Vagina (tissue), 2 donors: Measurements from ENCODE around the gene ETS1. TPM values are rescaled to one million over a fixed set of nuclear protein-coding genes. Genes with fewer than 3 reads are reported as not detected.
"Not testable (repeated sequence)": the region's sequence is repeated elsewhere in the genome, so short reads cannot be mapped to it uniquely, and the experiment has no call there.

Experiments
- DNase-seq, 2 donors: peaks; one replicate each; pipeline ENCODE4 v3.0.0-alpha.2; 2017; ENCODE audit errors: extremely low spot score in 2 of 2
- H3K27ac ChIP-seq: fragments of 200-600 bp; sonication (generic); one replicate; pipeline ENCODE4 v1.5.1; 2019
- H3K27me3 ChIP-seq: fragments of 200-600 bp; sonication (generic); one replicate; pipeline ENCODE4 v1.5.1; 2019
- H3K36me3 ChIP-seq, 2 donors: fragments of 200-600 bp; sonication (generic); one replicate each; pipeline ENCODE4 v1.5.1; 2017 to 2019
- H3K4me1 ChIP-seq: fragments of 200-600 bp; sonication (generic); one replicate; pipeline ENCODE4 v1.5.1; 2019
- H3K4me3 ChIP-seq, 2 donors: fragments of 200-600 bp; sonication (generic); 1 replicate in 1 of 2; 2 replicates in 1 of 2; pipeline ENCODE4 v1.5.1; 2016 to 2019
- H3K9me3 ChIP-seq: fragments of 200-600 bp; sonication (generic); one replicate; pipeline ENCODE4 v1.5.1; 2019
- CTCF ChIP-seq, 3 experiments: fragments of 450-650 bp in 2 of 3; fragments of 200-600 bp in 1 of 3; sonication (generic) in 1 of 3; IDR thresholded peaks; one replicate each; pipeline ENCODE4 v1.5.1; 2017 to 2019; ENCODE audit warnings: antibody characterized with exemption in 3 of 3, mild to moderate bottlenecking in 2 of 3, moderate library complexity in 2 of 3
- POLR2A ChIP-seq, 2 donors: fragments of 450-650 bp; IDR thresholded peaks; one replicate each; pipeline ENCODE4 v1.6.1; 2017; ENCODE audit warnings: antibody characterized with exemption in 2 of 2, mild to moderate bottlenecking in 2 of 2, moderate library complexity in 2 of 2
- POLR2AphosphoS5 ChIP-seq, 2 donors: sonication (generic); formaldehyde crosslinking; IDR thresholded peaks; one replicate each; pipeline ENCODE4 v1.9.0; 2017; ENCODE audit warnings: antibody characterized with exemption in 2 of 2, mild to moderate bottlenecking in 2 of 2, low read depth in 1 of 2; ENCODE audit not compliant: insufficient read depth in 1 of 2
- intact Hi-C: fragments of 100-400 bp; cut with DNase I; formaldehyde crosslinking; loops from one replicate; pipeline ENCODE4 v1.15.1; 2023
- total RNA-seq: library from RNA; depleted of rRNA; stranded (reverse); fragments of >200 nt; gene quantifications from one replicate; pipeline ENCODE4 v1.2.3, GENCODE V29; 2016

ETS1 gene
- total RNA-seq, 1 donor from 2014 or later = 51.6 TPM

- no peaks in the 10 kb centered on the region for H3K27me3 ChIP-seq
- H3K9me3 ChIP-seq = no peaks in the 10 kb centered on the region
- intact Hi-C loops = no loop called here
- no peaks in the 10 kb centered on the region for H3K4me1 ChIP-seq
- no peaks in the 10 kb centered on the region for H3K36me3 ChIP-seq
- no peak overlapping the region for H3K27ac ChIP-seq
- H3K4me3 ChIP-seq = no peak overlapping the region
- DNase-seq = no peak
- TF ChIP-seq CTCF (IDR thresholded peaks at IDR 0.05) (no peak), POLR2A (IDR thresholded peaks at IDR 0.05) (no peak), POLR2AphosphoS5 (IDR thresholded peaks at IDR 0.05; ENCODE audit: insufficient read depth in 1 of 2, low read depth in 1 of 2) (no peak)
These were observed 140.1 kb downstream of the ETS1 start for GRCh38 chr11:128447233-128447632.

DNA sequence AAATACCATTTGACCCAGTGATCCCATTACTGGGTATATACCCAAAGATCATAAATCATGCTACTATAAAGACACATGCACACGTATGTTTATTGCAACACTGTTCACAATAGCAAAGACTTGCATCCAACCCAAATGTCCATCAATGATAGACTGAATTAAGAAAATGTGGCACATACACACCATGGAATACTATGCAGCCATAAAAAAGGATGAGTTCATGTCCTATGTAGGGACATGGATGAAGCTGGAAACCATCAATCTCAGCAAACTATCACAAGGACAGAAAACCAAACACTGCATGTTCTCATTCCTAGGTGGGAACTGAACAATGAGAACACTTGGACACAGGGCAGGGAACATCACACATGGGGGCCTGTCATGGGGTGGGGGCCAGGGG, 141.4 kb downstream of the ETS1 start:
- H3K36me3 ChIP-seq, DNase-seq, H3K4me1 ChIP-seq, H3K4me3 ChIP-seq, H3K27me3 ChIP-seq, H3K9me3 ChIP-seq, H3K27ac ChIP-seq, intact Hi-C loops: not testable (repeated sequence)

- Histone ChIP-seq H3K4me1 (no peaks in the 10 kb centered on the region), H3K9me3 (no peaks in the 10 kb centered on the region), H3K36me3 (no peaks in the 10 kb centered on the region), H3K4me3 (no peak overlapping the region), H3K27ac (peak overlapping the region; percentile 4), H3K27me3 (no peaks in the 10 kb centered on the region)
- DNase-seq = no peak
- TF ChIP-seq POLR2AphosphoS5 (IDR thresholded peaks at IDR 0.05; ENCODE audit: insufficient read depth in 1 of 2, low read depth in 1 of 2) = peak in 1 of 2 donors; percentile 36
- TF ChIP-seq POLR2A (IDR thresholded peaks at IDR 0.05) = no peak
- TF ChIP-seq CTCF (IDR thresholded peaks at IDR 0.05) = no peak
- intact Hi-C loops = no loop called here
These were observed 150.2 kb downstream of the ETS1 start for GRCh38 chr11:128437136-128437535.

- intact Hi-C loops = no loop called here
- no peaks in the 10 kb centered on the region for H3K4me1 ChIP-seq
- no peaks in the 10 kb centered on the region for H3K9me3 ChIP-seq
- no peaks in the 10 kb centered on the region for H3K36me3 ChIP-seq
- TF ChIP-seq POLR2A (IDR thresholded peaks at IDR 0.05) = no peak
- TF ChIP-seq CTCF (IDR thresholded peaks at IDR 0.05) = no peak
- no peak for TF ChIP-seq POLR2AphosphoS5 (IDR thresholded peaks at IDR 0.05; ENCODE audit: insufficient read depth in 1 of 2, low read depth in 1 of 2)
- no peak overlapping the region for H3K27ac ChIP-seq
- no peak overlapping the region for H3K4me3 ChIP-seq
- DNase-seq = no peak
- no peaks in the 10 kb centered on the region for H3K27me3 ChIP-seq
These were observed 152.5 kb downstream of the ETS1 start for GRCh38 chr11:128434818-128435217.

DNA sequence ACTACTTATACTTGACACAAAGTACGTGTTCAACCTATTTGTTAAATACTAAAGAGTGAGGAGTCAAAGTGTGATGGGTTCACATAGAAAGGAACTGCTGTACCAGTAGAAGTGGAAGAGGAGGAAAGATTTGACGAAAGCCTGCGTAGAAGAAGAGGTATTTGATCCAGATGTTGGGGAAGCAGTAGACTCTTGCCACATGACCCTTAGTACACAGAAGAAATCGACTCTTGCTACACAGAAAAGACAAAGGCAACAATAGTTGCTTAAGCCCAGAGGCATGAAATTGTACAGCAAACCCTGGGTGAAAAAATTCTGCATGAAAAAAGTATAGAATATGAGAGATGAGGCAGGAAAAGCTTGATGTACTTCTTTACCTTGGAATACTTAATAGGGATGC, 152.9 kb downstream of the ETS1 start:
- Histone ChIP-seq H3K27ac (no peak overlapping the region), H3K27me3 (no peaks in the 10 kb centered on the region), H3K4me3 (no peak overlapping the region), H3K9me3 (no peaks in the 10 kb centered on the region), H3K4me1 (no peaks in the 10 kb centered on the region), H3K36me3 (no peaks in the 10 kb centered on the region)
- no peak for TF ChIP-seq POLR2AphosphoS5 (IDR thresholded peaks at IDR 0.05; ENCODE audit: insufficient read depth in 1 of 2, low read depth in 1 of 2)
- TF ChIP-seq POLR2A (IDR thresholded peaks at IDR 0.05) = no peak
- TF ChIP-seq CTCF (IDR thresholded peaks at IDR 0.05) = no peak
- intact Hi-C loops = no loop called here
- no peak for DNase-seq

DNA sequence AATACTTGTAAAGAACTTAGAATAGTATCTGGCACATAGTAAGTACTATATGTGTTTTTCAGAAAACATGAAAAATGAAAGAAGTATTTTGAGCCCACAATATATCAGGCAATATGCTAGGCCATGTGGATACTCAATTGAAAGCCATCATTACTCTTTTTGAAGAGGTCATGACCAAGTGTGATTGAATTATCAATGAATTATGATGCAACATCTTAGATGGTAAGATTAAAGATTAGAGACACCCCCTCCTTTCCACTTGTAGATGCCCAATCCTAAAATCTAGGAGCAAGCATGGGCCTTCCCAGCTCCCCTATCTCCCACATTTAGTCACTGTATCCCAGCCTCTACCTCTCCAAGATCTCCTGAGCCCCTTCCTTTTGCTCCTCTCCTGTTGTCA, 154.4 kb downstream of the ETS1 start:
- intact Hi-C loops = no loop called here
- no peaks in the 10 kb centered on the region for H3K9me3 ChIP-seq
- TF ChIP-seq POLR2AphosphoS5 (IDR thresholded peaks at IDR 0.05; ENCODE audit: insufficient read depth in 1 of 2, low read depth in 1 of 2) = no peak
- no peak for TF ChIP-seq POLR2A (IDR thresholded peaks at IDR 0.05)
- TF ChIP-seq CTCF (IDR thresholded peaks at IDR 0.05) = no peak

More for the DNA sequence above, 154.4 kb downstream of the ETS1 start:
- DNase-seq = no peak
- H3K4me3 ChIP-seq = no peak overlapping the region
- no peak overlapping the region for H3K27ac ChIP-seq
- no peaks in the 10 kb centered on the region for H3K36me3 ChIP-seq
- no peaks in the 10 kb centered on the region for H3K4me1 ChIP-seq
- no peaks in the 10 kb centered on the region for H3K27me3 ChIP-seq
